ENCODE measurements around the gene CFAP206.
A peak's percentile ranks its signal among the peaks of the same experiment; 100 is the strongest.

CFAP206 gene, protein sequence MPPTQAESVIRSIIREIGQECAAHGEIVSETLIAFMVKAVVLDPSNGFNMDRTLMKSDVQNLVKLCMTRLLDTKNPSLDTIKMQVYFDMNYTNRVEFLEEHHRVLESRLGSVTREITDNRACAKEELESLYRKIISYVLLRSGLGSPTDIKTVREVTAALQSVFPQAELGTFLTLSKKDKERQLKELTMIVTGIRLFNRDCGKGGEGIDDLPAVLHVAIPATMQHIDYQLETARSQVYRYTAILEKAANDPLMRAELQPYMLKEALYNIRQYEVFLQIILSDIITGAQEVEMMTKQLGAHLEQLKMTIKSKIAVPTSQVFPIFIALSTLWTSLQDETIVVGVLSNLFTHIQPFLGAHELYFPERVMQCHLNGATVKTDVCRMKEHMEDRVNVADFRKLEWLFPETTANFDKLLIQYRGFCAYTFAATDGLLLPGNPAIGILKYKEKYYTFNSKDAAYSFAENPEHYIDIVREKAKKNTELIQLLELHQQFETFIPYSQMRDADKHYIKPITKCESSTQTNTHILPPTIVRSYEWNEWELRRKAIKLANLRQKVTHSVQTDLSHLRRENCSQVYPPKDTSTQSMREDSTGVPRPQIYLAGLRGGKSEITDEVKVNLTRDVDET

DNA sequence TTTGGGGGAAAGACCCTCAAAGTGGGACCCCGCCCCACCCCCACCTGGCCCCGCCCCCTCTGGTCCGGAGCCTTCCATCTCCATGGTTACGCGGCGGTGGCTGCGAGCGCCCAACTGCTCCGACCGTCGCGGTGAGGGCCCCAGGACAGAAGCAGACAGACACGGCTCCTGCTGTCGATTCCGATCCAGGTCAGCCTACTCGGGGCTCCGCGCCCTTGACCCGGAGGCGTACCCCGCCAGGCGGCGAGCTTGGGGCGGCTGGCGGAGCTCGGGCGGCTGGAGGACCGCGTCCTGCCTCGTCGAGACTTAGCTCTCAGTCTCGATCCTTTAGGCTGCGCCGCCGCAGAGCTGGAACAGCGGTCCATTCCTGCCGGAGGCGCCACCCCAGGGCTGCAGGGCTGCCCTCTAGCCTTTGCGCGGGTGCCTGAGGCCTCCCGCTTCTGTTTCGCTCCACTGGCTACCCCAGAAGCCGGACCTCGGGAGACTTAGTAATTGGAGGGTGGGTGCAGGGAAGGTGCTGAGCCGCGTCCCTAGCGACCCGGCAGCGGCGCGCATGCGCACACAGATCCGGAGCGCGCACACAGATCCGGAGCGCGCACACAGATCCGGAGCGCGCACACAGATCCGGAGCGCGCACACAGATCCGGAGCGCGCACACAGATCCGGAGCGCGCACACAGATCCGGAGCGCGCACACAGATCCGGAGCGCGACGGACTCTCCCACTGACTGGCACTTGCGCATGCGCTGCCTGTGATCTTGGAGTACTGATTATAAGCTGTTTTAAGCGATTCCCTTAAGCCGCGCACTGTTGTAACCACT is at the start of gene CFAP206:
TSS of gene CFAP206 (plus strand) at position 72 of the 820 bp plus-strand sequence. CDS start 1,868 bp downstream, outside the sequence.
- DNase-seq (ENCODE audit: low read depth in 1 of 2, low spot score in 1 of 2): peak; percentile 56 to 64

DNA sequence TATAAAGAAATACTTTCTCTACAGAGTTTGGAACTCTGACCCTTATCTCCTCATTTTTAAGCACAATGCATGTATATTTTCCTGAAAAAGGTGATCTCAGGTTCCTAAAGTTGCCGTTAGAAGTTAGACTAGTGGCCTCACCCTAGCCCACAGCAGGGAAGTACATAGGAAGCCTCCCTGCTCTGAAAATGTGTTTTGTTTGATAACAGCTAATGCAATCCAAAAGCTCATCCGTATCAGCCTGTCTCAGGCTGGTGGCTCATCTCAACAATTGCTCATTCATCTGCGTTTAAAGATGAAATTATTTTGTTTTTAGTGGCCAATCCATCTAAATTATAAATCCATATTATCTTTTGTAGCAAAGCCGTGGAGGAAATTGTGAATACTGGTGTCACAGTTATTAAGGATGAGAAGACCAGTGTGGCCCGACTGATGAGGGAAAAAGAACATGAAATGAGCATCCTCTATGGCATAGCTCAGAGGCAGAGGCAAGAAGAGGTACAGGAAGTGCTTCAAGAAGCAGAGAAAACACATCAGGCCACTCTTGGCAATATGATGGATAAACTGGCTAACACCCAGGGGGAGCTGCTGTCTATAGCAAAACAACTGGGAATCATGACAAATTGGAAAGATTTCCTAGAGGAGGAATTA is 43.0 kb upstream of the CFAP206 start:
- no peak for DNase-seq (ENCODE audit: low read depth in 1 of 2, low spot score in 1 of 2)

DNA sequence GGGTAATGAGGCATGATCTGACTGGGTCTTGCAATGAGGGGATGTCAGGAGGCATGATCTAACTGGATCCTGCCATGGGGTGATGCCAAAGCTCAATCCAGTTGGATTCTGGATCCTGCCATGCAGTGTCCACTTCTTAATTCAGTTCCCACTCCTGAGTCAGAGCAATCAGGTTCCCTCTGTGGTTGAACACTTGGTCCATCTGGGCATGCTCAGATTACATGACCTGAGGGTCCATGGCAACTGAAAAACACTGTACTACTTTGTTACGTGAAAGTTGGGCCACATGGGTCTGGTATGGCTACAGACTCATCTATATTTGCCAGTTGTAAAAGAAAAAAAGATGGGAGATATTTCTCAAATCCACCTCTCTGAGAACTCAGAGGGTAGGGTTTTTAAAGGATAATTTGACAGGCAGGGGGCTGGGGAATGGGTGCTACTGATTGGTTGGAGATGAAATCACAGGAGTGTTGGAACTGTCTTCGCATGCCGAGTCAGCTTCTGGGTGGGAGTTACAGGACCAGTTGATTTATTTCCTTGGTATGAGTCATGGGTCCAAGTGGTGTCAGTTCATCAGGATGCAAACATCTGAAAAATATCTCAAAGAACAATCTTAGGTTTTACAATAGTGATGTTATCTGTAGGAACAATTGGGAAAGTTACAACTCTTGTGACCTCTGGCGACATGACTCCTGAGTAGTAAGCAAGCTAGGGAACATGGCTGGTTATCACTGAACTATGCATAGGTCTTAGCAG is 41.5 kb upstream of the CFAP206 start:
- DNase-seq (ENCODE audit: low read depth in 1 of 2, low spot score in 1 of 2): no peak

DNA sequence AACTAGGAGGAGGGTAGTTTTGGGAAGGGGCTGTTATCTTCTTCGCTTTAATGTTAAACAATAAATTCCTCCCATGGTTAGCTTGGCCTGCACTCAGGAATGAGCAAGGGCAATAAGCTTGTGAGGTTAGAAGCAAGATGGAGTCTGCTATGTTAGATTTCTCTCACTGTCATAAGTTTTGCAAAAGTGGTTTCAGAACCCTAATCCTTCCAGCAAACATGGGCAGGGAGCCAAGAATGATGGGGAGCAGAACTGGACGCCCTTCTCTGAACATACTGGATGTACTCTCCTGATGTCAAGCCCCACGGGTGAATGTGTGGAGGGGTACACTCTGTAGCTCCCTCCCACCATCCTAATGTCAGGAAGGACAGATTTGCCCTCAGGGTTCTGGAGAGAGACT is 40.9 kb upstream of the CFAP206 start:
- no peak for DNase-seq (ENCODE audit: low read depth in 1 of 2, low spot score in 1 of 2)

DNA sequence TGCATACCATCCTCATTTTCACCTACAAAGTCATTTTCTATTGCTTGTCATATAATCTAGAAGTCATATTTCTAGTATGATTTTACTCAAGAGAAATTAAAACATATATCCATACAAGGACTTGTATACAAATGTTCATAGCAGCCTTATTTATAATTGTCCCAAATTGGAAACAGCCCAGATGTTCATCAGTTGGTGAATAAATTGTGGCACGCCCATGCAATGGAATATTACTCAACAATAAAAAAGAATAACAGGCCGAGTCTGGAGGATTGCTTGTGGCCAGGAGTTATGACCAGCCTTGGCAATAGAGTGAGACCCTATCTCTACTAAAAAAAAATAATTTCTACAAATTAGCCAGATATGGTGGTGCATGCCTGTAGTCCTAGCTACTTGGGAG is 34.4 kb upstream of the CFAP206 start:
- no peak for DNase-seq (ENCODE audit: low read depth in 1 of 2, low spot score in 1 of 2)

DNA sequence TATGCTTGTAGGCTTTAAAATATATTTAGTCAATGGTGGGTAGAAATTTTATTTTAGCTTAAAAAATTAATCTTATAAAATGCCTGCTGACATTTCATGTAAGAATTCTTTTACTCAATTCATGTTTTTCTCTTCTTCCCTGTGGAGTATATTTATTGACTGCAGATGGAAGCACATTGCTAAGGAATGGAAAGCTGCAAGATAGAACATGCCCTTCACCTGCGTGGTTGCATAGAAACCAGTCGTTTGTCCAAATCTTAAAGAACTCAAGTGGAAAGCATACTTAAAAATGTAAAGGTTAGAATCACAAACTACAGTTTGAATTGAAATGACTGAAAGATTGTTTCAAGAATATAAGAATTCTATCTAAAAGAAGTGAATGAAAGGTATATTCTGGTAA is 32.5 kb upstream of the CFAP206 start:
- DNase-seq (ENCODE audit: low read depth in 1 of 2, low spot score in 1 of 2): no peak

DNA sequence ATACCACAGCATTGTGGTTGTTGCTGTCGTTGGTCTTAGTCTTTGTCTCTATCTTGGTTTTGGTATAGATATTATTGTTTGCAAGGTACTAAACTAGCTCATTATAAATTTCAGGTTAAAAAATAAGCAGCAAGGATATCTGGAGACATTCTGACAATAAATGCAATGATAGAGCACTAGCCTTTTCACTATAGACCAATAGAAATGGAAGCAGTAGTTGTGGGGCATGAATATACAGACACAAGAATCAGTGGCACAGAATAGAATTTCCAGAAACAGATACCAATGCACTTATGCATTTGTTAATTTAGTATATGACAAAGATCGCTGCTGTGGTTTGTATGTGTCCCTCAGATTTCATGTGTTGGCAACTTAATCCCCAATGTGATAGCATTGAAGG is 31.1 kb upstream of the CFAP206 start:
- DNase-seq (ENCODE audit: low read depth in 1 of 2, low spot score in 1 of 2): no peak

DNA sequence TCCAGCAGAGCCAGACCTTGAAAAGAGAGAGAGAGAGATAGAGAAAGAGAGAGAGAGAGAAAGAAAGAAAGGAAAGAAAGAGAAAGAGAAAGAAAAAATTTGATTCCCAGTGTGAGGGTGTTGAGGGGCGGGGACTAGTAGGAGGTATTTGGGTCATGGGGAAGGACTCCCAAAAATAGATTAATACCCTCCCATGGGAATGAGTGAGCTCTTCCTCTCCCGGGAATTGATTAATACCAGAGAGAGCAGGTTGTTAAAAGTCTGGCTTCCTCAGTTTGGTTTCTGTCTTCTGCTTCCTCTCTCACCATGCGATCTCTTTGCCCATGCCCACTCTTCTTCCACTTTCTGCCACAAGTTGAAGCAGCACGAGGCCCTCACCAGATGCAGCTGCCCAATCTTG is 28.8 kb upstream of the CFAP206 start:
- DNase-seq (ENCODE audit: low read depth in 1 of 2, low spot score in 1 of 2): no peak

DNA sequence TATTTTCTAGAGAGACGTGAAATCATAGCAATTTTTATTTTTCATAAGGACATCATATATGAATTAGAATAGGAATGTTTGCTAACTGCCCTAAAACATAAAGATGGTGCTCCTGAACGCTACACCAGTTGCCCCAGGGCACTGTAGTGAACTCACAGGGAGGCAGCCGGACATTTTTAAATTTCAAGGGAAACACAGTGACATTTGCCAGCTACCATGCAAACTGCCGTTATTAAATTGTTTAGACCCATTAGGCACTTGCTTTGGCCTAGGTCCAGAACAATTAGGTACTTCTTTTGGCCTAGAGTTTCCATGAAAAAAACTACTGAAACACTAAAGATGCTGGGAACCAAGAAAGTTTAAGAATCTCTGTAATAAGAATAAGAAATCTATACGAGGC is 24.9 kb upstream of the CFAP206 start:
- no peak for DNase-seq (ENCODE audit: low read depth in 1 of 2, low spot score in 1 of 2)

DNA sequence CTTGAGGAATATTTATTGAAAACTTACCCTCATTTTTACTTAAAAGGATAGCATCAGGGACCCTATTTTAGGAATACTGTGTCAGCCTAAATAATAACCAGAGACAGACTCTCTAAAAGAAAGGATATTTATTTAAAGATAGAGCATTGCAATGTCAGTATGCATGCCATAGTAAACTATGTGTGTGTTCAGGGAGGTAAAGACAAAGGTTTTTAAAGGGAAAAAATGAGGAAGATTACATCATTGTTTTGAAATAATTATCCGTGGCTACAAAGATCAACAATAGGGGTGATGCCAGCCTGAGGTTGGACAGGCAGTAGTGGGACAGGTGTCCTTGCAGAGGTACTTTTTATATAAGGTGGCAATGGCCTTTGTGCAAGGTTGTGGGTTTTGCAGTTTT is 23.7 kb upstream of the CFAP206 start:
- no peak for DNase-seq (ENCODE audit: low read depth in 1 of 2, low spot score in 1 of 2)

DNA sequence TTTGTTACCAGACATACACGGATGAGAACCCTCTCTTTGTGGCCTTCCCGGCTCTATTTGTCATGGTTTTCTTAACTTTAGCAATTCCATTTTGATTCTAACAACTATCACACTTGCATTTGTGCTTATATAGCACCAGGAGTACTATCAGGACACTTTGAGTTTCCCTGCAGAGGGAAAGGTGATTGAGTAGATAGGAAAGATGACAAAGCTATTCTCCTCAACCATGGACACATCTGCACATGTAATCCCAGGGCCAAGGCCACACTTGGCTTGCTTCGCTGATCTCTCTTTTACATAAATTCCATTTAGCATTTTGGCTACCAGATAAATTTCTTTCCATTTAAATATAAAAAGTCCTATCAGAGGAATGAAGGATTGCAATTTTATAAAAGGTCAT is 23.3 kb upstream of the CFAP206 start:
- no peak for DNase-seq (ENCODE audit: low read depth in 1 of 2, low spot score in 1 of 2)

DNA sequence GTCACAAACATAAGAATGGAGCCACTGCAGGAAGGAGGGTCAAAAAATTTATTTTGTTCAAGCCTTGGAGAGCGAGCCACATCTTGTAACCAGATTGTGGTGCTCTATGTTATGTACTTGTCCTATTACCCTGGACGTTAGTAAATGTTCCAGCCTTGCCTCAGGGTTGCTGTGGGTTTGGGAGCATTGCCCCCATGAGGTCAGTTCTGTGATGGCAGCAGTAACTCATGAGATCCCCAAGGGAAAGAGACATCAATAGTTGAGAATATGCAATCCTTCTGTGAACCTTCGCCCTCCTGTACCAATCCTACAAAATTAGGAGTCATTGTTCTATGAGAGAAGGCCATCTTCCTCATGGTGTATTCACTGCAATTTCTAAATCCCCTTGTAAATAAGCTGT is 16.4 kb upstream of the CFAP206 start:
- no peak for DNase-seq (ENCODE audit: low read depth in 1 of 2, low spot score in 1 of 2)

DNA sequence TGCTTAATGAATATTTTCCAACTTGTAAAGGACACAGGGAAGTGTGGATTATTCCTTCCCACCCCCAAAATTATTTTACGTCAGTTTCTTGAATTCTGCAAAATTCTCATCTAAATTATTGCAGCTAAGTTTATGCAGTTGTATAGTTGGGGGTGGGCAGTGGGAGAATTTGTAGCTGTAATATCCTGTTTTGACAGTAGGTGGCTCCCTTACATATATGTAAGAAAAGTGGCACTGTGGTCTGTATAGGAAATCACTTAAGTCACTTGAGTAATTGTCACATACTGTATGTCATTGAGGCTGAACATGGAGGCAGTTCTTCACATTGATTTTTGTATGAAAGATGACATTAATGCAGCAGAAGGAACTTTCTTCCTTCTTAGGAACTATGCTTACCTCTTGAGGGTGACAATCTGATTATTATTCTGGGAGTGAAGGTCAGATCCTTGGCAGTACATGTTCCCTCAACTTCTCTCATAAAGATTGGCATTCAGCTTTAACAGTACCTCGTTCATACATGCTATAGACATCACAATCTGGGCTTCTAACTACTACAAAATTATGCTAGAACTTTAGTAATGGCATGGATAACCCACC is 14.6 kb upstream of the CFAP206 start:
- no peak for DNase-seq (ENCODE audit: low read depth in 1 of 2, low spot score in 1 of 2)

DNA sequence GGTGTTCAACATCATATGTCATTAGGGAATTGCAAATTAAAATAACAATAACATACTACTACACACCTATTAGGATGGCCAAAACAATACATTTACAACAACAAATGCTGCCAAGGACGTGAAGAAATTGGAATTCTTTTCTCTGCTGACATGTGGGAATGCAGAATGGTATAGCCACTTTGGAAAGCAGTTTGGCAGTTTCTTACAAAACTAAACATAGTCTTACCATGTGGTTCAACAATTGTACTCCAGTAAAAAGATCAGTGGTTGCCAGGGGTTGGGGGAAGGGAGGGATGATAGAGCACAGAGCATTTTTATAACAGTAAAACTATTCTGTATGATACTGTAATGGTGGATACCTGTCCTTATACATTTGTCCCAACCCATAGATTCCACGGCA is 12.3 kb upstream of the CFAP206 start:
- DNase-seq (ENCODE audit: low read depth in 1 of 2, low spot score in 1 of 2): no peak

DNA sequence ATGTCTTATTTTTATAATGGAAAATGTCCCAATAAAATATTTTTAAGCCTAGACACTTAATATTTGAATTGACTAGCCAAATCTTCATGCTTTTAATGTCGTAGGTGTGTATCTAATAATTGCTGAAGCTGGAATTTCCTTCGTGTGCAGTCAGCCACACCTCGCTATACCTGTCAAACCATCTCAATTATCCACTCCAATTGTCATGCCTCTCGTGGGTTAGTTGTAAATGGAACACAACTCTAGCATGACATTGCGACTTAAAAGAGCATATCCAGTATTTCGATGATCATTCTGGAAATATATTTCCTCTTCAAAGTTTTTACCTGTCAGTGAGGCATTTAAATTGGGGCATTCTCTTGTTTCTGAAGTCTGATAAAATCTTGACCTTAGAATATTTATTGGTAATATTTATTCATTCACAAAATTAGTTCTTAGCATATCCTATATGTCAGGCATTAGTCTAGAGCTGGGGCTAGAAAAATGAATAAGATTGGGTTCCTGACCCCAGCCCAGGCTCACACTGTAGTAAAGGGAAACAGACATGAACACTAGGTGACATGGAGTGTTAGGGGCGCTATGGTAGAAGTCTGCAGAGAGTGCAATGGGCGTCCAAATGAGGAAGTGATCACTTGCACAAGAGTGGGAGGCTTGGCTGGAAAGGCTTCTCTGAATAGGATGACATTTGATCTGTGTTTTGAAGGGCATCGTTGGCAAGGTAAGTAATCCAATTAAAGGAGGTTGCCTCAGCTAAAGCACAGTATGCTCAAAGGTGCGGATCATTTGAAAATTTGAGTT is 11.0 kb upstream of the CFAP206 start:
- DNase-seq (ENCODE audit: low read depth in 1 of 2, low spot score in 1 of 2): no peak

DNA sequence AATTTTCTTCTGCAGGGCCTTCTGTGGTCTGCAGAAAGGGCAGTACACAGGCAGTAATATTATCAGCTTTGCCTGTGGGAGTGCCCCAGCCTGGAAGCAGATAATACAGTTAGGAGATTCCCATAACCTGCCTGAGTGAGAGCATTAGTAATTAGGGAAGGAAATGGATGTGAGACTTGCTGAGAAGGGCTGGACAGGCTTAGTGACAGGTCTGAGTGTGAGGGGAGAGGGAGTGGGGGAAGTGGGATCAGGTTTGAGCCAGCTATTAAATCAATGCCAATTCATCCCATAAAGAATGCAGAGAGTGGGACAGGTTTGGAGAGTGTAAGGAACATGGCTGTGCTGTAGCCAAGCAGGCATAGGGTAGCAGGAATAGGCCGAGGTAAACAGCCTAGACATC is 10.1 kb upstream of the CFAP206 start:
- DNase-seq (ENCODE audit: low read depth in 1 of 2, low spot score in 1 of 2): no peak

DNA sequence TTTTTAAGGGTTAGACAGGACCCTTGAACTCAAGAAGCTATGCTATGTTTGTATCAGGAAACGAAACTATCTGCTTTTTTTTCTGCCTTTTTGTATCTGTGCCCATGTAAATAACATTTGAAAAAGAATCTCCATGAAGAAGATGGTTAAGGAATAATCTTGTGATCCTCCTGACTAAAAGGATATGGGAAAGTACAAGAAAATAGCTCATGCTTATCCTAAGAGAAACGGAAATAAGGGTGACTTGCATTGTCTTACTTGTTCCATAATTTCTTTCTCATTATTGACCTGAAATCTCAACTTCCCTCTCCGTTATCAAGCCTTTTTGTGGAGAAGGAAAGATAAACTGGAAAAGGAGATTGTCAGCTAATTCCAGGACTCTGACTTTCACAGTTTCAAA is 5.9 kb upstream of the CFAP206 start:
- no peak for DNase-seq (ENCODE audit: low read depth in 1 of 2, low spot score in 1 of 2)

DNA sequence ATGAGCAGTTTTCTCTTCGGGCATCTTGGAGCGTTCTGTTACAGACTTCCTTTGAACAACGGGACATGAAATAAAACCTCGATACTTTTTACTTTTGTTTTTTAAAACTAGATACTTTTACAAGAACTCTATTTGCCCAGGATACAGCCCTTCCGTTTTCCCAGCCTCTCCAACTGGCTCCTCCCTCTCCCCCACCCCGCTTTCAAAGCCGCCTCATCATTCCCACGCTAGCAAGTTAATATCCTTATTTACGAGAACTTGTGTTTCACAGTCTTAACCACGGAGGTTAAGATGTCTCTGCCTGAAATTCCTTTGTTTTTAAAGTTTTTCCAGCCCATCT is 241 bp upstream of the CFAP206 start:
- DNase-seq (ENCODE audit: low read depth in 1 of 2, low spot score in 1 of 2): no peak

DNA sequence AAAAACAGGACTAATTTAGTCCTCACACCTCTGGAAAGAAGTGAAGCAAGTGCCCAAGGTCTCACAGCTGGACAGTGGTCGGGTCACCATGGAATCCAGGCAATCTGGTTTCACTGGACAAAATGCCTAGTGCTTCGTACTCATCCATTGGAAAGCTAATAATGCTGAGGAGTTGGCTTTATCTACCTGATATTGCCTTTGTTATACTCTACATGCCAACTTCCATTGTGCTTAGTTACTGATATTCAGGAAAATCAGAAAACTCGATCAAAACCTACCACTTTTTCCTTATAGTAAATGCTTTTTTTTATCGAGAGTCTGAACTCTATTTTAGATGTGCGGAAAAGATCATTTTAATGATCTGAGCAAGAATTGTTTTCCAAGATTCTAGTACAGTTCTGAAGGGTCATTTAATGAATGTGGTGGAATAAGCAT is 966 bp downstream of the CFAP206 start:
- DNase-seq (ENCODE audit: low read depth in 1 of 2, low spot score in 1 of 2): no peak

DNA sequence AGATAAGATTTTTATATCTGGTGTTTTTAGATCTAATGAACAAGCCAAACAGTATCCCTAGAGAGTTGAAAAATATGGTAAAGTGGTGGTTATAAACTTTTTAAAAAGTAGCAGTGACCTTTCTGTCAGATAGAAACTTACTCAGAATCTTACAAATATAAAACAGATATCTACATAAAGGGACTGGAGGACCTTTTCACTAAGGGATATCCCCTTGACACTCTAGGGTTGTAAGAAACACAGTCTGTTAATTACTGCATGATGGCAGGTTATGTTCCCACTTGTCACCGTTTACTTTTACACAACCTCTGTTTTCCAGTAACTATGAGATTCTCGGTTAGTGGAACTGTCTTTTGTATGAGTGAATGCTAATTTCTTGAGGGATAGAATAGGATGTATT is 11.5 kb downstream of the CFAP206 start:
- no peak for DNase-seq (ENCODE audit: low read depth in 1 of 2, low spot score in 1 of 2)

Data from activated T-helper 1 cell treated with anti-CD3 and anti-CD28 coated beads, Interleukin-2, amount 50 U/mL, for 16 hours (primary cell).